ENCODE data around the gene GAB4.

GRCh38 chr22:16965560-16965959 is 42.5 kb downstream of the GAB4 start:
- no peak for TF ChIP-seq REST (IDR thresholded peaks at IDR 0.05; ENCODE audit: low read depth, low read length)
- no peak for TF ChIP-seq IKZF2 (IDR thresholded peaks at IDR 0.05)
- no peak for TF ChIP-seq JUND (IDR thresholded peaks at IDR 0.05; ENCODE audit: low read depth, low read length)
- no peak for TF ChIP-seq CTCF (IDR thresholded peaks at IDR 0.05 in 2 of 3, conservative IDR thresholded peaks at IDR 0.05 in 1 of 3; ENCODE audit: control insufficient read depth in 2 of 3, extremely low read depth in 1 of 3, insufficient read depth in 1 of 3, low read depth in 3 of 3, low read length in 3 of 3)
- no peak for TF ChIP-seq BCLAF1 (IDR thresholded peaks at IDR 0.05)
- TF ChIP-seq EZH2 (IDR thresholded peaks at IDR 0.05; ENCODE audit: borderline replicate concordance, control insufficient read depth, low read depth, low read length) = no peak
- TF ChIP-seq ZZZ3 (IDR thresholded peaks at IDR 0.05; ENCODE audit: control insufficient read depth, insufficient read length, low read depth) = no peak
- TF ChIP-seq E4F1 (IDR thresholded peaks at IDR 0.05; ENCODE audit: borderline replicate concordance, partially characterized antibody) = no peak
- no peak for TF ChIP-seq CHD1 (IDR thresholded peaks at IDR 0.05; ENCODE audit: low read depth, low read length)
